HG03342 (cell line): ENCODE results near the gene CTNNA3.
"Not testable (repeated sequence)": the region's sequence is repeated elsewhere in the genome, so short reads cannot be mapped to it uniquely, and the experiment has no call there.

Experiments used
- ATAC-seq: cut with Tn5 transposase; IDR thresholded peaks from one replicate; pipeline ENCODE4 v1.9.1; 2021; ENCODE audit warnings: mild to moderate bottlenecking, moderate library complexity; ENCODE audit not compliant: unreplicated experiment

Gene CTNNA3

DNA sequence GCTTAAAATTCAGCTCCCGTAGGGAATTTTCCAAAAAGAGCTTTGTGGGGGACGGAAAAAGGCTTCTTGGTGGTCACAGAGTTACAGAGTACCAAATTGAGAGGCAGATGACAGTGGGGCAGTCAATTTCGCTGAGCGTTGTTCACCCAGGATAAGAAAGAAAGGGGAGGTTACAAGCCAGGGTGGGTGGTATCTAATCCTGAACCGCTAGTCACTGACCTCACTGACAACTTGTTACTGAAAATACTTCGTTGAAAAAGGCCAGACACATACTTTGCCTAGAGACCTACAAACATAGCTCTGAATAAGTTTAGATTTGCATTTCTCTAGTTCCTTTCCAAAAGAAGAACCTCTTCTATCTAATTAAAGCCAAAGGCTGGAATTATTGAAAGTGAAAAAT is at the start of gene CTNNA3:
Gene CTNNA3, minus strand, starts transcription at position 167 of the 400 bp plus-strand sequence.
- peak; percentile 80 for ATAC-seq

GRCh38 chr10:67735430-67735829 is 39.4 kb upstream of the CTNNA3 start:
- peak; percentile 55 for ATAC-seq

DNA sequence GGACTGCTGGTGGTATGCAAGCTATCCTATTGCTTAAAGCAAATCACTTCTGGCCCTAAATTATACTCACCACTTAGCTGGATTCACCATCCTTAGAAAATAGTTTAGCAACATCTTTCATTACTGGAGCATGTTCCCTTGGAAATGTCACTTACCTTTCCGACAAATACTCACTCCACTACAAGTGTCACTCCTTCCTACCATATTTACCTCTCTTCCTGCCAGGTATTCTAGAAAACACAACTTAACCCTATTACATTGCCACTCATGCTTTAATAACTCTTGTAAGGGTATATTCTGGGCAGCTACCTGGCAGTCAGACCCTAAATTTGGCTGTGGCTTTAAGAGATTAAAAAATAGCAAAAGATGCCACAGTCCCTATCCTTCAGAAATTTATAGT is 37.5 kb upstream of the CTNNA3 start:
- no peak for ATAC-seq

- no peak for ATAC-seq
Measured at GRCh38 chr10:67725567-67725966, 29.6 kb upstream of the CTNNA3 start.

DNA sequence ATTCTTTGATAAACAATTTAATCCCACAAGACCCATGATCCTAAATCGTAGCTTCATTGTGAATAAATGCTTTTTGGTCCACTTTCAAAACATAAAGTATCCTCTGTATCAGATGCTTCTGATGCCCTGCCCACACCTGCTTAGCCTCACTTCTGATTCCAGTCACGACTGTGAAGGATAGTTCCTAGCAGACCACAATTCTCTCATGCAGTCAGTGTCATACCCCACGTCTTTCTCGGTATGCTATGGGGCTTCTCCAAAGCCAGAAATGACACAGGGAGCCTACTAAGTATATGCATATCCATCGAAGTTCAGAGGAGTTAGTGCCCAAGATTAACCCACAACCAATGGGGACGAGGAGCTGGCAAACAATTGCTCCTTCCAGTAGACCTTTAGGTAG is 27.6 kb upstream of the CTNNA3 start:
- no peak for ATAC-seq

DNA sequence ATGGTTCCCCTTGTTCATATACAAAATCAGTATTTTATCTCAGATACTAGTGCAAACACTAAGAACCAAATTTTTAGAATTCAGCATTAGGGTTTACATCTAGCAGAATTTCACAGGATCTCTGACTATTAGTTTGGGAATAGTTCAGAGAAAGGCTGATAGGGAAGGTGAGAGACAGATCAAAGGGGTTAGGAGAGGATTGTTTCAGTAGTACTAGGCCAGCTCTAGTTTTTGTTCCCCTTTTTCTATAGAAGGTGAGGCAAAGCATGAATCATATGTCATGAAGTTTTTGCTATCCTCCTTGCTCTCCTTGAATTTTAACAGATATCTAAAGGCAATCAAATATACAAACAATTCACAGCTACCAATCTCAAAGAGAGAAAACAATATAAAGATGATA is 26.1 kb upstream of the CTNNA3 start:
- peak; percentile 92 for ATAC-seq

GRCh38 chr10:67716455-67716854 is 20.5 kb upstream of the CTNNA3 start:
- ATAC-seq = not testable (repeated sequence)

DNA sequence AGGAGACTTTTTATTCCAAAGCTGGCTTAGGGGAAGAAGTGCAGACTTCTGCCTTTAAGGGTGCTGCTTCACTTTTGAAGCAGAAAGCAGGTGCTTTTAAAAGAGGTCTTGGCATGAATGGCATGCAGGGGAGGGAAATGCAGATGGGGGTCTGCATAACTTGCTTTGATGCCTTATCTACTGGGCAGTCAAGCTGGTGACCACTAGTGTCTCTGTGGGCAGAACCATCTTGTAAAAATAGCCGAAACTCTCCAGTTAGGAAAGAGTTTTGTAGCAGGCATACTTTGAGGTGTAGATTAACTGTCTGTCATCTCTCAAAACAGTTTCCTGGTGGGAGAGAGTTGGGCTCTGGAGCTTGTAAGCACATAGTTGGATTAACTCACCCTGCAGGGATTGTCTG is 9.9 kb upstream of the CTNNA3 start:
- no peak for ATAC-seq

GRCh38 chr10:67699613-67700270 is 3.7 kb upstream of the CTNNA3 start:
- ATAC-seq = not testable (repeated sequence)

DNA sequence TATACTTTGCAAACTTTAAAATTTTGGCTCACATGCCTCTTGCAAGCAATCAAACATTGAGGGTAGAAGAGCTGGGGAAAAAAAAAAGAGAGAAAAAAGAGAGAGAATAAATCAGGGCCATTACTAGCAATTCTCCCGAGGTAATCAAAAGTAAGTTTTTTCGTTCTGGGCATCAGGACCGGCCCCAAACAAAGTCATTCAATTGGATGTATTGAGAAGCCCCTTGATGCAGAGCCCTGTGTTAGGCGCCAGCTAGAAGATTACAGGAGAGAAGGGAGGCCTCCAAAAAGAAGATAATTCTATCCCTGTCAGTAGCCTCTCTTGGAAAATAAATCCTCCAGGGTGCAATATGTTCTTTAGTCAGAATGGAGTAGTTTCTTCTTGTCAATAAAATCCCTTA is 2.2 kb upstream of the CTNNA3 start:
- no peak for ATAC-seq

DNA sequence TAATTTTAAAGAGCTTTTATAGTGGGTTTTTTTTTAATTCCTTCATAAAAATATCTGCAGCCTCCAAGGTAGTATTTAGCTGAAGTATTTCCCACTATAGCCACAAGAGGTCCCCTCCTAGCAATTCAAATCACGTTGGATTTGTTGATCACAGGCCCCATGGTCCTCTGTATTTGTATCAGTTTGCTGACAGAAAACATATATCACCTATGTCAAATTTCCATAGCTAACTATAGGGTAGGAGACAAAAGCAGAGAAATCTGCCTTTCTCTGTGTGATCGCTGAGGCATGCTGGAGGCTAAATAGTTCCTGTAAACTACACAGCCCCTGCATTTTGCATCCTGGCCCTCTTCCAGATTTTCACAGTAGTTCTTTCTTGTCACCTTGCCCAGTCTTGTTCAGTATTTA is 1.7 kb upstream of the CTNNA3 start:
- ATAC-seq = peak; percentile 91

DNA sequence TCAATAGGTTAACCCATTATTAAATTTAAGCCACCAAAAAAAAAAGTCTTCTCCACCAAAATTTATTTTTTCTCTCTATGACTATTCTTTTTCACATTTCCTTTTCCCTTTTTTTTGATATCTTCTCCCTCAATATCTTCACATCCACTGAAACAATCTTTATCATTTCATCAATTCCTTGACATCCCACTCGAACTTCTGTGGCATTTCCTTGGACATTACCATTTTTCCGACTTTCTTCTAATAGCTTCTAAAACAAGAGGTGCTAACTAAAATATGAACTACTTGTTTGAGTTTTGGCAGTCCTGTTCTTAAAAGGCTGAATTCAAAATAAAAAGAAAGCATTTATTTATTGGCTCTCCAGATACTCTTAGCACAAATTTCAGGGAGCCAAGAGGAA is 684 bp upstream of the CTNNA3 start:
- ATAC-seq = no peak

GRCh38 chr10:67695555-67695954 is 440 bp downstream of the CTNNA3 start:
- ATAC-seq = no peak

DNA sequence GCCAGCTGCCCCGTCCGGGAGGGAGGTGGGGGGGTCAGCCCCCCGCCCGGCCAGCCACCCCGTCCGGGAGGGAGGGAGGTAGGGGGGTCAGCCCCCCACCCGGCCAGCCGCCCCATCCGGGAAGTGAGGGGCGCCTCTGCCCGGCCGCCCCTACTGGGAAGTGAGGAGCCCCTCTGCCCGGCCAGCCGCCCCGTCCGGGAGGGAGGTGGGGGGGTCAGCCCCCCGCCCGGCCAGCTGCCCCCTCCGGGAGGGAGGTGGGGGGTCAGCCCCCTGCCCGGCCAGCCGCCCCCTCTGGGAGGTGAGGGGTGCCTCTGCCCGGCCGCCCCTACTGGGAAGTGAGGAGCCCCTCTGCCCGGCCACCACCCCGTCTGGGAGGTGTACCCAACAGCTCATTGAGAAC is 4.1 kb downstream of the CTNNA3 start:
- ATAC-seq = not testable (repeated sequence)

- ATAC-seq = not testable (repeated sequence)
Measured at GRCh38 chr10:67690540-67690939, 5.5 kb downstream of the CTNNA3 start.

GRCh38 chr10:67684140-67684539 is 11.9 kb downstream of the CTNNA3 start:
- not testable (repeated sequence) for ATAC-seq

DNA sequence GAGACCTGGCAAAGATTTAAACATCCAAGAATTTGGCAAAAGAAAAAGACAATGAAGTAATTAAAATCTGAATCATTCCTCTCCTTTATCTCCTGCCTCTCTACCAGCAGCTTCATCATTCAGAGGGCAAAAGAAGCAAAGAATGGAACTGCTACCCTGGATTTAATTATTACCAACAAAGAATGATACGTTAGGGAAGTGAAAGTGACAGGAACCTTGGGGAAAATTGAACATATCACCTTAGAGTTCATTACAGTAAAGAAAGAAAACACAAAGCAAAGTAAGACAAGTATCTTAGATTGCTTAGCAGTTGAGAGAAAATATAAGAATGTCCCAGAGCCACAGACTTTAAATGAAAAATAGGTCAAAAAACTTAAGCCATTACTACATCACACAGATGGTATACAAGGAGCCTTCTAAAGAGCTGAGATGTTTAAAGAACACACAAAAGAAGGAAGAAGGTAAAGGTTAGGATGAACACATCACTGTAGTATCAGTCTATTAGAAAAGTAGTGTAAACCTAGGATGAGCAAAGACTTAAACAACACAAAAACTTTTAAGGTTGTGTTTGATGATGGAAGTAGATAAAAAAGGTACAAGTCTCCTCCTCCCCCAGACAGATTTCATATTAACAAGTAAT is 17.5 kb downstream of the CTNNA3 start:
- peak; percentile 76 for ATAC-seq

- ATAC-seq = no peak
Measured at GRCh38 chr10:67676208-67676825, 19.7 kb downstream of the CTNNA3 start.

GRCh38 chr10:67670401-67670800 is 25.6 kb downstream of the CTNNA3 start:
- no peak for ATAC-seq

- ATAC-seq = no peak
Measured at GRCh38 chr10:67669978-67670377, 26.0 kb downstream of the CTNNA3 start.

- ATAC-seq = no peak
Measured at GRCh38 chr10:67668448-67668847, 27.5 kb downstream of the CTNNA3 start.

- ATAC-seq = no peak
Measured at GRCh38 chr10:67667035-67667425, 29.0 kb downstream of the CTNNA3 start.
